ENCODE data around the gene CREBZF.

GRCh38 chr11:85652786-85653447 is 12.0 kb downstream of the CREBZF start:
- TF ChIP-seq POLR2AphosphoS5 (IDR thresholded peaks at IDR 0.05; ENCODE audit: low read depth, low read length) = no peak
- TF ChIP-seq REST (IDR thresholded peaks at IDR 0.05; ENCODE audit: insufficient read depth in 1 of 2, low read depth in 2 of 2, low read length in 2 of 2) = no peak
